Neuronal stem cell (in vitro differentiated cells): ENCODE measurements around the gene MAPKAP1.

Experiments
- DNase-seq: peaks from one replicate; pipeline ENCODE4 v3.0.0-alpha.2; 2013; ENCODE audit warnings: low spot score
- H2AFZ ChIP-seq: one replicate; pipeline ENCODE4 v1.6.1; 2013; ENCODE audit warnings: mild to moderate bottlenecking, low read length, inconsistent platforms
- H2AK5ac ChIP-seq: 2 replicates; pipeline ENCODE4 v1.6.1; 2013; ENCODE audit warnings: low read depth, mild to moderate bottlenecking, inconsistent platforms, low read length, moderate library complexity, mixed read lengths
- H2BK120ac ChIP-seq: 2 replicates; pipeline ENCODE4 v1.6.1; 2013; ENCODE audit warnings: low read depth, mild to moderate bottlenecking, inconsistent platforms, low read length, moderate library complexity, mixed read lengths
- H2BK12ac ChIP-seq: one replicate; pipeline ENCODE4 v1.6.1; 2013; ENCODE audit warnings: low read length, inconsistent platforms
- H2BK15ac ChIP-seq: 2 replicates; pipeline ENCODE4 v1.6.1; 2013; ENCODE audit warnings: mild to moderate bottlenecking, low read length, inconsistent platforms, mixed read lengths
- H2BK5ac ChIP-seq: one replicate; pipeline ENCODE4 v1.6.1; 2013; ENCODE audit warnings: inconsistent platforms, mild to moderate bottlenecking, low read length, moderate library complexity
- H3K14ac ChIP-seq: one replicate; pipeline ENCODE4 v1.6.1; 2013; ENCODE audit warnings: low read length, inconsistent platforms
- H3K18ac ChIP-seq: 2 replicates; pipeline ENCODE4 v1.6.1; 2013; ENCODE audit warnings: low read length, inconsistent platforms
- H3K23ac ChIP-seq: 2 replicates; pipeline ENCODE4 v1.6.1; 2013; ENCODE audit warnings: low read depth, mild to moderate bottlenecking, mixed read lengths, low read length, inconsistent platforms; ENCODE audit not compliant: poor library complexity
- H3K27ac ChIP-seq: replicated peaks from 3 replicates; pipeline ENCODE4 v1.5.1; 2013; ENCODE audit warnings: low read length, inconsistent platforms
- H3K27me3 ChIP-seq, 3 experiments: 2 replicates each; pipeline ENCODE4 v1.6.1; 2013; ENCODE audit warnings: low read length in 3 of 3, mild to moderate bottlenecking in 2 of 3, inconsistent platforms in 1 of 3, low read depth in 1 of 3, mixed read lengths in 1 of 3, moderate library complexity in 1 of 3; ENCODE audit not compliant: control insufficient read depth in 3 of 3, insufficient read depth in 3 of 3
- H3K36me3 ChIP-seq, 2 donors: replicated peaks in 1 of 2; 2 replicates each; pipeline ENCODE4 v1.6.1; 2013; ENCODE audit warnings: low read length in 2 of 2; ENCODE audit not compliant: control insufficient read depth in 2 of 2, insufficient read depth in 2 of 2
- H3K4ac ChIP-seq: 2 replicates; pipeline ENCODE4 v1.6.1; 2013; ENCODE audit warnings: inconsistent platforms, mild to moderate bottlenecking, low read length, moderate library complexity
- H3K4me1 ChIP-seq, 2 donors: 1 replicate in 1 of 2; 2 replicates in 1 of 2; pipeline ENCODE4 v1.6.1; 2013; ENCODE audit warnings: low read length in 2 of 2, low read depth in 1 of 2; ENCODE audit not compliant: control insufficient read depth in 2 of 2, insufficient read depth in 1 of 2
- H3K4me2 ChIP-seq: one replicate; pipeline ENCODE4 v1.6.1; 2013; ENCODE audit warnings: mild to moderate bottlenecking, low read length, inconsistent platforms; ENCODE audit not compliant: insufficient read depth, poor library complexity, severe bottlenecking
- H3K4me3 ChIP-seq, 2 donors: 2 replicates each; pipeline ENCODE4 v1.5.1; 2013; ENCODE audit warnings: low read length in 2 of 2, mild to moderate bottlenecking in 2 of 2, inconsistent platforms in 1 of 2, moderate library complexity in 1 of 2
- H3K79me1 ChIP-seq: one replicate; pipeline ENCODE4 v1.6.1; 2013; ENCODE audit warnings: low read depth, mild to moderate bottlenecking, inconsistent platforms, low read length, moderate library complexity
- H3K9ac ChIP-seq: one replicate; pipeline ENCODE4 v1.6.1; 2013; ENCODE audit warnings: mild to moderate bottlenecking, low read depth, low read length, inconsistent platforms; ENCODE audit not compliant: poor library complexity
- H3K9me3 ChIP-seq, 2 donors: replicated peaks in 1 of 2; 2 replicates each; pipeline versions ENCODE3 to v1.6.1; 2013; ENCODE audit warnings: low read length in 2 of 2, mild to moderate bottlenecking in 2 of 2, inconsistent platforms in 1 of 2, low read depth in 1 of 2, mixed read lengths in 1 of 2, moderate library complexity in 1 of 2; ENCODE audit not compliant: control insufficient read depth in 2 of 2, insufficient read depth in 1 of 2
- H4K8ac ChIP-seq: one replicate; pipeline ENCODE4 v1.6.1; 2013; ENCODE audit warnings: low read depth, mild to moderate bottlenecking, inconsistent platforms, low read length, moderate library complexity
- H4K91ac ChIP-seq: one replicate; pipeline ENCODE4 v1.6.1; 2013; ENCODE audit warnings: low read length, low read depth, mild to moderate bottlenecking, inconsistent platforms; ENCODE audit not compliant: poor library complexity
- WGBS, 2 donors: extraction: QIAGEN DNeasy Blood & Tissue Kit; methylation state at CpG; one replicate each; pipeline ENCODE4 v1.1.7; 2013; ENCODE audit warnings: missing lambda C conversion rate in 2 of 2, mixed read lengths in 1 of 2; ENCODE audit not compliant: insufficient read length in 2 of 2, insufficient replicate concordance in 1 of 2; ENCODE audit errors: extremely low coverage in 2 of 2; 5-methylcytosine and 5-hydroxymethylcytosine counted together

The MAPKAP1 gene

GRCh38 chr9:125743682-125744428, 36.8 kb upstream of the MAPKAP1 start:
- H3K23ac ChIP-seq = no peak overlapping the region
- H4K8ac ChIP-seq = no peak overlapping the region
- H3K9ac ChIP-seq = no peak overlapping the region
- WGBS, 2 donors = no CpG with 5 or more reads among the region's 5 CpGs
- no peaks in the 10 kb centered on the region for H3K27me3 ChIP-seq
- no peak overlapping the region for H3K14ac ChIP-seq
- H2BK12ac ChIP-seq = no peak overlapping the region
- H3K36me3 ChIP-seq = peaks cover 0 to under 1% of the 10 kb centered on the region in 2 donors
- H4K91ac ChIP-seq = no peak overlapping the region
- no peak overlapping the region for H3K27ac ChIP-seq
- peaks cover 0 to 4% of the 10 kb centered on the region in 2 donors for H3K4me1 ChIP-seq
- no peak overlapping the region for H2BK15ac ChIP-seq
- H3K18ac ChIP-seq = no peak overlapping the region
- H2BK5ac ChIP-seq = no peak overlapping the region
- DNase-seq = no peak
- H2BK120ac ChIP-seq = no peak overlapping the region
- no peak overlapping the region for H3K4ac ChIP-seq
- H3K4me2 ChIP-seq = no peak overlapping the region
- no peaks in the 10 kb centered on the region for H3K9me3 ChIP-seq
- no peak overlapping the region for H2AFZ ChIP-seq
- H2AK5ac ChIP-seq = no peak overlapping the region
- no peak overlapping the region for H3K4me3 ChIP-seq
- peaks cover 6% of the 10 kb centered on the region for H3K79me1 ChIP-seq

- H2BK5ac ChIP-seq = no peak overlapping the region
- WGBS, 2 donors = no CpG with 5 or more reads among the region's 3 CpGs
- no peak overlapping the region for H3K27ac ChIP-seq
- H2AK5ac ChIP-seq = no peak overlapping the region
- H3K9me3 ChIP-seq = no peaks in the 10 kb centered on the region
- H4K8ac ChIP-seq = no peak overlapping the region
- no peak overlapping the region for H3K23ac ChIP-seq
- no peak overlapping the region for H3K4me2 ChIP-seq
- no peak overlapping the region for H3K9ac ChIP-seq
- DNase-seq = no peak
- H3K27me3 ChIP-seq = no peaks in the 10 kb centered on the region
- peaks cover 0 to 4% of the 10 kb centered on the region in 2 donors for H3K4me1 ChIP-seq
- H3K14ac ChIP-seq = no peak overlapping the region
- no peak overlapping the region for H2BK15ac ChIP-seq
- no peak overlapping the region for H4K91ac ChIP-seq
- no peak overlapping the region for H2BK12ac ChIP-seq
- no peak overlapping the region for H2BK120ac ChIP-seq
- no peak overlapping the region for H3K4me3 ChIP-seq
- H2AFZ ChIP-seq = no peak overlapping the region
- H3K36me3 ChIP-seq = no peaks in the 10 kb centered on the region
- H3K79me1 ChIP-seq = peaks cover 3% of the 10 kb centered on the region
- no peak overlapping the region for H3K18ac ChIP-seq
- no peak overlapping the region for H3K4ac ChIP-seq
Observed at GRCh38 chr9:125742657-125743056, 35.6 kb upstream of the MAPKAP1 start.

- Histone ChIP-seq H3K27me3 (no peaks in the 10 kb centered on the region), H3K27ac (no peak overlapping the region), H3K4me3 (no peak overlapping the region), H3K23ac (no peak overlapping the region), H3K14ac (no peak overlapping the region), H2AK5ac (no peak overlapping the region), H3K79me1 (no peaks in the 10 kb centered on the region), H3K36me3 (no peaks in the 10 kb centered on the region), H3K4ac (no peak overlapping the region), H3K9me3 (no peaks in the 10 kb centered on the region), H4K8ac (no peak overlapping the region), H2AFZ (no peak overlapping the region), H2BK15ac (no peak overlapping the region), H2BK12ac (no peak overlapping the region), H2BK120ac (no peak overlapping the region), H3K9ac (no peak overlapping the region), H2BK5ac (no peak overlapping the region), H3K4me1 (no peaks in the 10 kb centered on the region), H3K18ac (no peak overlapping the region), H3K4me2 (no peak overlapping the region), H4K91ac (no peak overlapping the region)
- no CpG with 5 or more reads among the region's 3 CpGs for WGBS, 2 donors
- no peak for DNase-seq
Observed at GRCh38 chr9:125739436-125739835, 32.4 kb upstream of the MAPKAP1 start.

DNA sequence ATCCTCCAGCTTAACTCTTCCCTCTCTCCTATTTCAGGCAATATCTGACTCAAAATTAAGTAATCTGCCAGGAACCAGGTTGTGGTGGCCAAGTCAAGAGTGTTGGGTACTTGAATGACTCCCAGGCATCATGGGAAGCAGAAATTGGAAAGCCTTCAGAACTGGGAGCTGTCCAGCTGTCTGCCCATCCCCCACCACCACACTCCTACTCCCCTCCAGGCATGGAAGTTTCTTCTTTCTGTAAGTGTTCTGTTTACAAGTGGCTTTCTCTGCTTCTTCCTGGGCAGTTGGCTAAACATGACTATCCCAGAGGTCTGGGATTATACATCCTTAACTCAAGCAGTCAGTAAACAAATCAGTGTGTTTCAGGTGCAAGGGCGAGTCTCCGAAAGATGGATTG, 25.6 kb upstream of the MAPKAP1 start:
- H3K4me2 ChIP-seq = no peak overlapping the region

More for the DNA sequence above, 25.6 kb upstream of the MAPKAP1 start:
- no peak overlapping the region for H3K4ac ChIP-seq
- no peak overlapping the region for H3K23ac ChIP-seq
- no peaks in the 10 kb centered on the region for H3K27me3 ChIP-seq
- no peak overlapping the region for H3K18ac ChIP-seq
- no peak overlapping the region for H2BK5ac ChIP-seq
- no peaks in the 10 kb centered on the region for H3K36me3 ChIP-seq
- H4K8ac ChIP-seq = no peak overlapping the region
- no peak overlapping the region for H2AK5ac ChIP-seq
- no peak overlapping the region for H4K91ac ChIP-seq
- WGBS, 2 donors = no CpG with 5 or more reads among the region's 2 CpGs
- no peak overlapping the region for H3K14ac ChIP-seq
- no peak overlapping the region for H2AFZ ChIP-seq
- no peak overlapping the region for H2BK12ac ChIP-seq
- no peaks in the 10 kb centered on the region for H3K4me1 ChIP-seq
- H3K79me1 ChIP-seq = no peaks in the 10 kb centered on the region
- no peak overlapping the region for H3K27ac ChIP-seq
- H2BK15ac ChIP-seq = no peak overlapping the region
- H3K9ac ChIP-seq = no peak overlapping the region
- no peak overlapping the region for H3K4me3 ChIP-seq
- DNase-seq = no peak
- no peak overlapping the region for H2BK120ac ChIP-seq
- no peaks in the 10 kb centered on the region for H3K9me3 ChIP-seq
